OCI-LY7 (cell line): ENCODE results near the gene SEZ6L2.

Source experiments
- EZH2phosphoT487 ChIP-seq: fragments of 200-600 bp; sonication (generic); IDR thresholded peaks from 2 replicates; pipeline ENCODE4 v1.6.1; 2018; ENCODE audit warnings: low read depth, borderline replicate concordance, mild to moderate bottlenecking, mixed run types, antibody characterized with exemption, low read length, moderate library complexity, mixed read lengths
- TF ChIP-seq, protein P1 (sequence below): fragments of 200-600 bp; sonication (generic); conservative IDR thresholded peaks from 2 replicates; pipeline ENCODE4 v1.5.1; 2014; ENCODE audit warnings: mild to moderate bottlenecking, antibody characterized with exemption, low read length, moderate library complexity, mixed read lengths

GRCh38 chr16:29900102-29900887 lies 945 bp upstream of the SEZ6L2 start, which contains the start of gene ASPHD1:
- TF ChIP-seq, protein P1, sequence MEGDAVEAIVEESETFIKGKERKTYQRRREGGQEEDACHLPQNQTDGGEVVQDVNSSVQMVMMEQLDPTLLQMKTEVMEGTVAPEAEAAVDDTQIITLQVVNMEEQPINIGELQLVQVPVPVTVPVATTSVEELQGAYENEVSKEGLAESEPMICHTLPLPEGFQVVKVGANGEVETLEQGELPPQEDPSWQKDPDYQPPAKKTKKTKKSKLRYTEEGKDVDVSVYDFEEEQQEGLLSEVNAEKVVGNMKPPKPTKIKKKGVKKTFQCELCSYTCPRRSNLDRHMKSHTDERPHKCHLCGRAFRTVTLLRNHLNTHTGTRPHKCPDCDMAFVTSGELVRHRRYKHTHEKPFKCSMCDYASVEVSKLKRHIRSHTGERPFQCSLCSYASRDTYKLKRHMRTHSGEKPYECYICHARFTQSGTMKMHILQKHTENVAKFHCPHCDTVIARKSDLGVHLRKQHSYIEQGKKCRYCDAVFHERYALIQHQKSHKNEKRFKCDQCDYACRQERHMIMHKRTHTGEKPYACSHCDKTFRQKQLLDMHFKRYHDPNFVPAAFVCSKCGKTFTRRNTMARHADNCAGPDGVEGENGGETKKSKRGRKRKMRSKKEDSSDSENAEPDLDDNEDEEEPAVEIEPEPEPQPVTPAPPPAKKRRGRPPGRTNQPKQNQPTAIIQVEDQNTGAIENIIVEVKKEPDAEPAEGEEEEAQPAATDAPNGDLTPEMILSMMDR = no peak
- no peak for TF ChIP-seq EZH2phosphoT487
